NCI-H524 (cell line): Measurements from ENCODE around the gene RSPH1.
A peak's percentile ranks its signal among the peaks of the same experiment; 100 is the strongest.

Experiments
- DNase-seq, 2 experiments: peaks; one replicate each; lab custom pipeline; 2025; lab: John Stamatoyannopoulos, UW

RSPH1 gene

GRCh38 chr21:42466700-42467099, 29.3 kb downstream of the RSPH1 start:
- DNase-seq = no peak

GRCh38 chr21:42465803-42466127, 30.3 kb downstream of the RSPH1 start:
- DNase-seq = no peak

- peak in 1 of 2 experiments; percentile 57 for DNase-seq
Measured at GRCh38 chr21:42465008-42465802, 30.8 kb downstream of the RSPH1 start.

- DNase-seq = peak in 1 of 2 experiments; percentile 48
Measured at GRCh38 chr21:42463861-42464515, 32.0 kb downstream of the RSPH1 start.

- DNase-seq = peak; percentile 93 to 96
Measured at GRCh38 chr21:42461881-42462877, 33.8 kb downstream of the RSPH1 start.

GRCh38 chr21:42461185-42461520, 34.9 kb downstream of the RSPH1 start:
- no peak for DNase-seq

GRCh38 chr21:42460391-42461184, 35.4 kb downstream of the RSPH1 start:
- peak; percentile 21 to 74 for DNase-seq

- DNase-seq = no peak
Measured at GRCh38 chr21:42459546-42460215, 36.3 kb downstream of the RSPH1 start.

GRCh38 chr21:42459082-42459460, 37.0 kb downstream of the RSPH1 start:
- DNase-seq = no peak

- no peak for DNase-seq
Measured at GRCh38 chr21:42456457-42456856, 39.6 kb downstream of the RSPH1 start.

GRCh38 chr21:42455754-42456440, 40.1 kb downstream of the RSPH1 start:
- no peak for DNase-seq

- peak in 1 of 2 experiments; percentile 66 for DNase-seq
Measured at GRCh38 chr21:42455196-42455595, 40.8 kb downstream of the RSPH1 start.

GRCh38 chr21:42454786-42455185, 41.2 kb downstream of the RSPH1 start:
- DNase-seq = no peak

GRCh38 chr21:42453986-42454570, 41.9 kb downstream of the RSPH1 start:
- no peak for DNase-seq

- DNase-seq = peak in 1 of 2 experiments; percentile 33
Measured at GRCh38 chr21:42453224-42453985, 42.6 kb downstream of the RSPH1 start.

- peak; percentile 20 to 58 for DNase-seq
Measured at GRCh38 chr21:42452401-42453223, 43.4 kb downstream of the RSPH1 start.

- no peak for DNase-seq
Measured at GRCh38 chr21:42451941-42452340, 44.1 kb downstream of the RSPH1 start.

GRCh38 chr21:42448686-42449085, 47.3 kb downstream of the RSPH1 start:
- no peak for DNase-seq
